Natural killer cell (primary cell): ENCODE data around the gene RNF17. TPM values are rescaled to one million over a fixed set of nuclear protein-coding genes. Genes with fewer than 3 reads are reported as not detected.

Experiments used
- ATAC-seq, 3 donors: fragments of 150-1000 bp in 2 of 3; fragments of 200-7000 bp in 1 of 3; cut with Tn5 transposase; 1 replicate in 1 of 3; 2 replicates in 2 of 3; pipeline ENCODE4 v1.10.0; 2021; ENCODE audit warnings: mild to moderate bottlenecking in 2 of 3, moderate library complexity in 2 of 3
- DNase-seq, 2 donors: peaks; one replicate each; pipeline versions ENCODE4 v3.0.0 to v3.0.0-alpha.2; 2013 to 2021; ENCODE audit warnings: mixed read lengths in 1 of 2
- H3K27ac ChIP-seq: one replicate; pipeline ENCODE4 v1.5.1; 2013; ENCODE audit warnings: mild to moderate bottlenecking, low read length
- H3K27me3 ChIP-seq: one replicate; pipeline ENCODE4 v1.6.1; 2013; ENCODE audit warnings: low read length; ENCODE audit not compliant: control insufficient read depth, insufficient read depth
- H3K36me3 ChIP-seq: one replicate; pipeline ENCODE4 v1.6.1; 2013; ENCODE audit warnings: low read length; ENCODE audit not compliant: control insufficient read depth, insufficient read depth
- H3K4me1 ChIP-seq: one replicate; pipeline ENCODE4 v1.6.1; 2013; ENCODE audit warnings: low read length; ENCODE audit not compliant: control insufficient read depth, insufficient read depth
- H3K4me3 ChIP-seq: one replicate; pipeline ENCODE4 v1.5.1; 2013; ENCODE audit warnings: low read length
- H3K9me3 ChIP-seq: one replicate; pipeline ENCODE4 v1.6.1; 2013; ENCODE audit warnings: low read length; ENCODE audit not compliant: control insufficient read depth, insufficient read depth
- H3K27ac Mint-ChIP-seq, 2 donors: one replicate each; pipeline ENCODE4 v1.8.0; 2022; ENCODE audit warnings: mild to moderate bottlenecking in 2 of 2, mixed read lengths in 2 of 2, moderate library complexity in 1 of 2
- H3K27me3 Mint-ChIP-seq, 2 donors: one replicate each; pipeline ENCODE4 v1.8.0; 2022; ENCODE audit warnings: low read depth in 2 of 2, mixed read lengths in 2 of 2
- H3K36me3 Mint-ChIP-seq: one replicate; pipeline ENCODE4 v1.8.0; 2022; ENCODE audit warnings: mixed read lengths
- H3K4me1 Mint-ChIP-seq, 2 donors: one replicate each; pipeline ENCODE4 v1.8.0; 2022; ENCODE audit warnings: mixed read lengths in 2 of 2
- H3K4me3 Mint-ChIP-seq: one replicate; pipeline ENCODE4 v1.8.0; 2022; ENCODE audit warnings: mild to moderate bottlenecking, moderate library complexity, mixed read lengths
- H3K9me3 Mint-ChIP-seq, 2 donors: one replicate each; pipeline ENCODE4 v1.8.0; 2022; ENCODE audit warnings: mixed read lengths in 2 of 2
- CTCF ChIP-seq: fragments of 200-600 bp; IDR thresholded peaks from one replicate; pipeline ENCODE4 v1.8.0; 2022; ENCODE audit warnings: antibody characterized with exemption
- WGBS: methylation state at CpG from one replicate; pipeline ENCODE4 v1.1.7; 2013; ENCODE audit warnings: missing lambda C conversion rate; ENCODE audit not compliant: insufficient coverage; 5-methylcytosine and 5-hydroxymethylcytosine counted together
- intact Hi-C: fragments of 100-400 bp; cut with micrococcal nuclease; formaldehyde crosslinking; loops from one replicate; pipeline ENCODE4 v1.14.2; 2022
- total RNA-seq, 4 donors: library from RNA; stranded (reverse); fragments of 120-200 nt in 1 of 4; gene quantifications; one replicate each; pipeline versions ENCODE4 v1.2.3 to v1.2.4, GENCODE V29; 2013 to 2022

Gene RNF17
- total RNA-seq, 3 donors from 2014 or later (not counting 1 experiment from before 2014, with no cell fraction given) = not detected

DNA sequence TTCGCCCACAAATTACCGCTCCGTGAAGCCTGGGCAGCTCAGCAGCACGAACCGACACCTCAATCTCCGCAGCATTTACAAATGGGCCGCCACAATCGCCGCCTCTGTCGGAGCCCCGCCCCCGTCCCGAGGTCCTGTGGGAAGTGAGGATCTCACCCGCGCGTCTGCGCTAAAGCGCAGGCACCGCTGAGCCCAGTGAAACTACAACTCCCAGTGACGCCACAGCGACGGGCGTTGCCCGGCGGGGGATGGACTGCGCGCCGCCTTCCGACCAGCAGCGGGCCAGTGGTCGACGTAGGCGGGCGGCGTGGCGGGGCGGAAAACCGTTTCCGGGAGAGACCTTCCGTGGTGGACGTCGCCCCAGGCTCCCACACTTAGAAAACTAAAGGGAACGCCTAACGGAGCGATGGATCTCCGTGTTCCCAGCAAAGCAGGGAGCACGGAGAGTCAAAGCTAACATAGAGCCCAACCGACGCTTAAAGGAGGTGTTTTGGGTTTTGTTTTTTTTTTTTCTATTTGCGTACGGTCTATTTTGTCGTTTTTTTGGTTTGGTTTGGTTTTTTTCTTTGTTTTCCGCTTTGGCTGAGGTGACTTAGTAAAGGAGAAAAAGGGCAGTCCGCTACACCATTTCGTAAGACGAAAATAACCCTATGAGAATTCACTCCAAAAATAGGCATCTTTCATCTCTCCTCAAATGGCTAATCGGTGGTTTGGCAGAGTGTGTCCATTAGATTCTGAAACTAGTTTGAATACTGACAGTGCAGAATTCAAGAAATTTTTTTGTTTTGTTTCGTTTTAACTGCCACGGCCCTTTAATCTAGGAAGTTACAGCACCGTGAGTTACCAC is 159.0 kb downstream of the RNF17 start:
- ATAC-seq = peak; percentile 98 to 100 (median 98)
- peaks cover 5% of the 10 kb centered on the region for H3K4me1 ChIP-seq
- H3K36me3 ChIP-seq = no peaks in the 10 kb centered on the region
- Mint-ChIP-seq H3K9me3 (no peaks in the 10 kb centered on the region), H3K27me3 (peaks cover 0 to 2% of the 10 kb centered on the region in 2 donors), H3K27ac (peak overlapping the region; percentile 94), H3K4me3 (peak overlapping the region; percentile 96), H3K36me3 (no peaks in the 10 kb centered on the region), H3K4me1 (peaks cover 17 to 18% of the 10 kb centered on the region in 2 donors)
- H3K9me3 ChIP-seq = no peaks in the 10 kb centered on the region
- H3K27ac ChIP-seq = peak overlapping the region; percentile 97
- under 1% methylated on average over 53 of the region's 60 CpGs for WGBS
- peak; percentile 87 to 95 for DNase-seq
- intact Hi-C loops = loop anchor here (5.0 kb wide), 2 partner anchors 379 to 1546 kb away; partner anchors contain the start of gene NUP58
- no peaks in the 10 kb centered on the region for H3K27me3 ChIP-seq
- H3K4me3 ChIP-seq = peak overlapping the region; percentile 86
- TF ChIP-seq CTCF = no peak

DNA sequence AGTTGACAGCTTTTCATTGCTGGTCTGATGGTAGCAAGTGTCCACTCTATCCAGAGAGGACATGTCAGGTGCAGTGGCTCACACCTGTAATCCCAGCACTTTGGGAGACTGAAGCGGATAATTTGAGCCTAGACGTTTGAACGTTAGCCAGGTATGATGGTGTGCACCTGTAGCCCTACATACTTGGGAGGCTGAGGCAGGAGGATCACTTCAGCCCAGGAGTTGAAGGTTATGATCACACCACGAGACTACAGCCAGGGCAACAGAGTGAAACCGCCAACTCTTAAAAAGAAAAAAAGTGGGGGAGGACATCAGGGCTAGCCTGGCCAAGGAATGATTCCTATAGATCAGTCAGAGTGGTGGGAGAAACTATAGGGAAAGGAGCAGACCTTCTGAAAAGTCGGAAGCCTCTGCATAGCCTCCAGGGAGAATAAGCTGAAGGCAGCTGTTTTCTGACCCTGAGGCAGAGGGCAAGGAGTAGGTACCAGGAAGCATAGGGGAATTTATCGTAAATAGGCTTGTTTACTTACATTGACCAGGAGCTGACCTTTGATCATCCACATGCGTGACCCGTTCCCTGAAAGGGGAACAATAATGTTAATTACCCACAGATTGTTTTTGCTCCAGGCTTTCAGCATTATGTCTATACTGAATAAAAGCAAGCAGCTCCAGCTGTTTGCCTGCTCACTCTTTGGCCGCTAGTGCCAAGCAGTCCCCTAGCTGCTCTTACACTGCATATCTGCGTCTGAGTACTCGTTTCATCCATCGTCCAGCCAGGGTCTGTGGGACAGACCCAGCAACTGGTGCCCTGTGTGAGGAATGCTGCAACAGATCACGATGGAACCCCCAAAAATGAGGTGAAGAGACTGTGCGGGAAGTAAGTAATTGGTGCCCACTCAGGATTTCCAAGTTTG is 161.6 kb downstream of the RNF17 start:
- TF ChIP-seq CTCF = no peak

GRCh38 chr13:24927810-24928404 is 163.9 kb downstream of the RNF17 start:
- no peaks in the 10 kb centered on the region for H3K4me1 ChIP-seq
- Mint-ChIP-seq H3K4me3 (no peak overlapping the region), H3K27me3 (peaks cover 27 to 35% of the 10 kb centered on the region in 2 donors), H3K9me3 (no peaks in the 10 kb centered on the region), H3K36me3 (no peaks in the 10 kb centered on the region), H3K4me1 (peaks cover 6 to 10% of the 10 kb centered on the region in 2 donors), H3K27ac (no peak overlapping the region)
- DNase-seq = no peak
- peaks cover 11% of the 10 kb centered on the region for H3K27me3 ChIP-seq
- no peak overlapping the region for H3K27ac ChIP-seq
- ATAC-seq = no peak
- H3K9me3 ChIP-seq = no peaks in the 10 kb centered on the region
- WGBS = 83% methylated on average over 3 of the region's 4 CpGs
- no peak overlapping the region for H3K4me3 ChIP-seq
- no peak for TF ChIP-seq CTCF
- intact Hi-C loops = no loop called here
- no peaks in the 10 kb centered on the region for H3K36me3 ChIP-seq

More for the DNA sequence above, 161.6 kb downstream of the RNF17 start:
- peaks cover 5% of the 10 kb centered on the region for H3K4me1 ChIP-seq
- intact Hi-C loops = no loop called here
- no peak overlapping the region for H3K27ac ChIP-seq
- no peaks in the 10 kb centered on the region for H3K36me3 Mint-ChIP-seq
- H3K36me3 ChIP-seq = no peaks in the 10 kb centered on the region
- no peak overlapping the region for H3K4me3 ChIP-seq
- ATAC-seq (no peak), DNase-seq (no peak)
- H3K27me3 ChIP-seq = peaks cover 2% of the 10 kb centered on the region
- H3K27me3 Mint-ChIP-seq = peaks cover 9 to 15% of the 10 kb centered on the region in 2 donors
- H3K9me3 ChIP-seq = no peaks in the 10 kb centered on the region
- no peaks in the 10 kb centered on the region for H3K9me3 Mint-ChIP-seq
- H3K4me3 Mint-ChIP-seq = no peak overlapping the region
- 96% methylated on average over 15 of the region's 15 CpGs for WGBS
- no peak overlapping the region for H3K27ac Mint-ChIP-seq
- peaks cover 17 to 18% of the 10 kb centered on the region in 2 donors for H3K4me1 Mint-ChIP-seq
